ENCODE measurements around the gene CZIB. TPM values are rescaled to one million over a fixed set of nuclear protein-coding genes. Genes with fewer than 3 reads are reported as not detected.
"Not testable (repeated sequence)": the region's sequence is repeated elsewhere in the genome, so short reads cannot be mapped to it uniquely, and the experiment has no call there.

The CZIB gene
- total RNA-seq, 1 experiment from 2014 or later, result 61.6 TPM

DNA sequence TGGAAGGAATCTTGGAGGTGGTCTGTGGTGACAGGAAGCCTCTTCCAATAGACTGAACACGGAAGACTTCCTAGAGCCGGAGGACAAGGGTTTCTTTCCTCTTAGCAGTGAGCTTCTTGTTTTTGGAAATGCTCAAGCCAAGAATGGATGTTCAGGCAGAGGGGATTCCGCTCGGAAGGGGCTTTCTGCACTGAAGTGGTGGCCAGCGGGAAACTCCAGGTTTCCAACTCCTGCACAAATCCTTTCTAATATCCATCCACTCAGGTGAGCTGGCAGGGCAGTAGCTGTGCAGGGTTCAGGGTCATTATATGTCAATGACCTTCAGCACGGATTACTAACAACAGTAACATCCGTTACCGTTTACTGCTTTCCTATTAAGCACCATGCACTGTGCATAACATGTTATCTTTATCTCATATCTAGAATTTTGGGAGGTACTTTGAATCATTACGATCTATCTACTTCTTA, 24.4 kb downstream of the CZIB start:
- DNase-seq (ENCODE audit: low spot score), result no peak
- in situ Hi-C loops (cut with HindIII; ENCODE audit: low sequenced_read_pairs), result no loop called here

DNA sequence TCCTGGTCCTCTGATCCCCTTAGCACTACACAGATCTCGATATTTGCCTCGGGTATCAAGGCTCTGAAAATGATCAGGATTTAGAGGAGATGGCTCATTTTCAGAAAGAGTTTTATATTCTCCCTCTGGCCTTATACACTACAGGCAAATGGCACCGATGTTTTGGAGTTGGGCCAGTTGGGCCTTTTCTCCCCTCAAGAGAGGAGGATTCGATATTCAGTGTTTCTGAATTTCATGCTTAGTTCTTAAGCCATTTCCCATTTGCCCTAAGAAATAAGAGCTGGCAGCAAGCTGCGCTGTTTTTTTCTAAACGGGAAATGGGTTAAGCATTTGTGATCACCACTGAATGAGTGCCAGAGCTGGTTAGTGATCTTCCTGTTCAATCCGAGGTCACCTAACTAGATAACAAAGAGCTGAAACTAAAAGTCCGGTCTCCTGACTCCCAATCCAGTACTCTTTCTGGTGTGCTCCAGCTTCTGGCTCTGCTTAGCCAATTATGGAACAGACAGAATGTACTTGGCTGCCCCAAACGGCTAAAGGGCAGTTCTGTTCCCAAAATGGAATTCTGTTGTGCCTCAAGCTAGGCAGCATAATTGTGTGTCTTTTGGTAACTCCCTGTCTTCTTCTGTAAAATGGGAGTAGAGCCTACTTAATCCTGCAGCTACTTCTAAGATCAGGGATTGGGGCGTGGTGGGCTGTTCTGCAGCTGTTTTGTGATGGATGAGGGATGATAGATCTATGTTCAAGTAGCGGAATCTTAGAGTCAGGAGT, 25.0 kb downstream of the CZIB start:
- peak; percentile 53 for DNase-seq (ENCODE audit: low spot score)
- in situ Hi-C loops (cut with HindIII; ENCODE audit: low sequenced_read_pairs), result no loop called here

DNA sequence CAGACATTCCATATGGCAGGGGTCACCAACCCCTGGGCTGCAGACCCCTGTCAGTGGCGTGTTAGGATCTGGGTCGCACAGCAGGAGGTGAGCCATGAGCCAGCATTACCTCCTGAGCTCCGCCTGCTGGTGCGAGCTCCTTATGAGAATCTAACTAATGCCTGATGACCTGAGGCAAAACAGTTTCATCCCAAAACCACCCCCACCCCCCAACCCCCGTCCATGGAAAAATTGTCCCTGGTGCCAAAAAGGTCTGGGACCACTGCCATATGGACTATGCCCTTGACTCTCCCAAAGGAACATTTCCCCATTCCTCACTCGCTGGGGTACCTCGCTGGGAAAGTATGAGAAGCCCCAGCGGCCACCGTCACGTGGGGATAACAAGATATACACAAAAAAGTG, 30.2 kb downstream of the CZIB start:
- DNase-seq (ENCODE audit: low spot score), result no peak
- in situ Hi-C loops (cut with HindIII; ENCODE audit: low sequenced_read_pairs), result no loop called here

DNA sequence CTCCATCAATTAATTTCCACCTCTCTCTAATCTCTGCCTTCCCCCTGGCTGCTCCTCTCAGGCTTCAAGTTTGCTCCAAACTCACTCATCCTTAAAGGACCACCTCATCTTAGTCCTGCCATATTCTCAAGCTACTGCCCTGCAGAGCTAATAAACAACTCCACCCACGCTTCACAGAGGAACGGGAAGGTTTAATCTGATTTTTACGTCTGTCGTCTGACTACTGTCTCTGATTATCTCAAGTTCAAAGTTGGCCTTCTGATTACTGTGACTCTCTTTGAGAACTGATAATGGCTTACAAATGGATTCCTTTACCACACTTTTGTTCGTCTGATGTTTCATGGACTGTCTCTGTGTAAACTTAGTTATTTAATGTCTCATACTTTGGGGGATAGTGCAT, 31.4 kb downstream of the CZIB start:
- in situ Hi-C loops (cut with HindIII; ENCODE audit: low sequenced_read_pairs), result no loop called here
- no peak for DNase-seq (ENCODE audit: low spot score)

DNA sequence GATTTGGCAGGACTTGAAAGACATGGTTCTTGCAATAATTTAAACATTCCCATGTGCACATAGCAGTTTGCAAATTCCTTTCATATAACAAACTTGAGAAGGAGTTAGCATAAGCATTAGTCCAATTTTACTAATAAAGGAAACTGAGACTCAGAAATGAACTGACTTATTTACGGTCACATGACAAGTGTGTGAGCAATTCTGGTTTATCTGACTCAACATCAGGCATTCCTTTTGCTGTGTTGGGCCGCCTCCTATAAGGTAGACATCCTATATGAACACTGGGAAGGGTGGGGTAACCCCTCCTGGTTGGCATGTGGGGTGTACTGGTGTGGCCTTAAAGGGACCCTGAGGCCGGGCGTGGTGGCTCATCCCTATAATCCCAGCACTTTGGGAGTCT, 32.3 kb downstream of the CZIB start:
- in situ Hi-C loops (cut with HindIII; ENCODE audit: low sequenced_read_pairs), result no loop called here
- no peak for DNase-seq (ENCODE audit: low spot score)

DNA sequence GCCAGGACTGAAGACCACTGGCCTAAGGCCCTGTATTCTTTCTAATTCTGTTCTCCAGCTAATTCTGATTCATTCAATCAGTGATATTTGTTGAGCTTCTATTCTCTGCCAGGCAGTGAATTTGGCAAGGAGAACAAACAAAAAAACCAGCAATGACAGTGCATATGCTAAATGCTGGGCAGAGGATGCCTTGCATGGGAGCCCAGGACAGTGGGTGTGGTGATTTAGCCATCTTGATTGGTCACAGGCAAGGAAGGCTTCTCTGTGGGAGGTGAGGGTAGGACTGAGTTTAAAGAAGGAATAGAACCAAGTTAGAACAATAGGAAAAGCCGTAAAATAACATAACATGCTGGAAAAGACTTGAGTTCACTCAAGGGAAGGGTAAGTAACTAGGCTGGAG, 33.0 kb downstream of the CZIB start:
- in situ Hi-C loops (cut with HindIII; ENCODE audit: low sequenced_read_pairs), result no loop called here
- no peak for DNase-seq (ENCODE audit: low spot score)

DNA sequence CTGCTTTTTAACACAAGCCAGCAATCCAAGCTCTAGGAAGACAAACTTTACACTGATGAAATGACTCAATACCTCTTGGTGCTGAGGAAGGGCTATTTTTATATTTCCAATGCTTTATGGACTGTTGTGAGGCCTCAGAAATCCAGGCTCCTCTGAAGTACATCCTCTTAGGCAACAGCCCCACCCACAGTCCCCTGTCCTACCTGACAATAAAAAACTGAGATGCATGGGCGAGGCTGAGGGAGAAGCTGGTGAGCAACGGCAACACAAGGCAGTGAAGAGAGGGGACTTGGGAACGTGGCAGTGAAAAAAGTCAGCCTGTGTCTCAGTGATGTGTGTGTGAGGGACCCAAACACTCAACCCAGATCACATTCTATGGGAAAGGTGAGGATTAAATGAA, 33.9 kb downstream of the CZIB start:
- in situ Hi-C loops (cut with HindIII; ENCODE audit: low sequenced_read_pairs), result no loop called here
- no peak for DNase-seq (ENCODE audit: low spot score)

DNA sequence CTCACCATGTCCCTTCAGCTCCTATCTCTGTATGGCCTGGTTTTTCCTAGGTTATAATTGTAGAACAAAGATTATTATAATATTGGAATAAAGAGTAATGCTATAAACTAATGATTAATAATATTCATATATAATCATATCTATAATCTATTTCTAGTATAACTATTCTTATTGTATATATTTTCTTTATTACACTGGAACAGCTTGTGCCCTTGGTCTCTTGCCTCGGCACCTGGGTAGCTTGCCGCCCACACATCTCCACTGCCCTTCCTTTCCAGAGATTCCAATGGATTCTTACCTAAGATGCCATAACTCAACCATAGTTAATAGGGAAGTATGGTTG, 34.5 kb downstream of the CZIB start:
- DNase-seq (ENCODE audit: low spot score); in situ Hi-C loops (cut with HindIII; ENCODE audit: low sequenced_read_pairs): not testable (repeated sequence)

DNA sequence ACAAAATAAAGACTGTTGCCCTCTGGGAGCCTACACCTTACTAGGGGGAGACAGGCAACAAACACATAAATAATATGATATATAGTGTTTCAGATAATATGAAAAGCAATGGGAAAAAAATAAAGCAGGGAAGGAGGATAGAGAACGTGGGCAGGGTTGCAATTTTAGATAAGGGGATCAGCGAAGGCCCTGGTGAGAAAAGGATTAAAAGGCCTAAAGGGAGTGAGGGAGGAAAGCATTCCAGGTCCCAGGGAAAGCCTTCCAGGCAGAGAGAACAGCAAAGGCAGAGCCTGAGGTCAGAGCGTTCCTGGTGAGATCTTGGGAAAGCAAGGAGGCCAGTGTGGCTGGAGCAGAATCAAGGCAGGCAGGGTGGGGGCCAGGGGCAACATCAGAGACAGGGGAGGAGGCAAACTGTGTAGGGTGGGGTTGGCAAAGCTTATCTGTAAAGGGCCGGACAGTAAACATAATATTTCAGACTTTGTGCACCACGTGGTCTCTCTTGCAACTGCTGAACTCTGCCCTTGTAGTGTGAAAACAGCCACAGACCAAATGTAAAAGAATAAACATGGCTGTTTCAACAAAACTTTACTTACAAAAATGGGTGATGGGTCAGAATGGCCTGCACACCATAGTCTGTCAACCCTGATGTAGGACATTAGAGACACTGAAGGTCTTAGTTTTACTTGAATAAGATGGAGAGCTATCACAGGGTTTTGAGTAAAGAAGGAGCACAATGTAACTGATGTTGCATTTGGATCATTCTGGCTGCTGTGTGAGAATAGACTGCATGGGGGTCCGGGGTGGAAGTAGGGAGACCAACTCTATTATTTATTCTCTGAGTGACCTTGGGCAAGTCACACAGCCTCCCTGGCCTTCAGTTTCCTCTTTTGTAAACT, 37.1 kb downstream of the CZIB start:
- in situ Hi-C loops (cut with HindIII; ENCODE audit: low sequenced_read_pairs), result no loop called here
- no peak for DNase-seq (ENCODE audit: low spot score)

DNA sequence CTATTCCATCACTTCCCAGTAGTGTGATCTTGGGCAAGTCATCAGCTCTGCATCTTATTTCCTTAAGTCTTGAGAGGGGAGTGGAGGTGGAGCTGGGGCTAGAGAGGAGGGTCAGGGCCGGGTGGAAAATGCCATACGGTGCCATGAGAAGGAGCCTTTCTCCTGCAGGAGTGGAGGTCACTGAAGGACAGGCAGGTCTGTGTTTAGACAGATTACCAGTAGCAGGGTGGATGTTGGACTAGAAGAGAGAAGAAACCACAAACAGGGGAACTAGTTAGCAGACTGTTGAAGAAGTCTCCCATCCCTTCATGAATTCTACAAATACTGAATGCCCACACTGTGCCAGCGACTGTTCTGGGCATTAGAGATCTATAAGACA, 37.7 kb downstream of the CZIB start:
- no peak for DNase-seq (ENCODE audit: low spot score)
- in situ Hi-C loops (cut with HindIII; ENCODE audit: low sequenced_read_pairs), result no loop called here

DNA sequence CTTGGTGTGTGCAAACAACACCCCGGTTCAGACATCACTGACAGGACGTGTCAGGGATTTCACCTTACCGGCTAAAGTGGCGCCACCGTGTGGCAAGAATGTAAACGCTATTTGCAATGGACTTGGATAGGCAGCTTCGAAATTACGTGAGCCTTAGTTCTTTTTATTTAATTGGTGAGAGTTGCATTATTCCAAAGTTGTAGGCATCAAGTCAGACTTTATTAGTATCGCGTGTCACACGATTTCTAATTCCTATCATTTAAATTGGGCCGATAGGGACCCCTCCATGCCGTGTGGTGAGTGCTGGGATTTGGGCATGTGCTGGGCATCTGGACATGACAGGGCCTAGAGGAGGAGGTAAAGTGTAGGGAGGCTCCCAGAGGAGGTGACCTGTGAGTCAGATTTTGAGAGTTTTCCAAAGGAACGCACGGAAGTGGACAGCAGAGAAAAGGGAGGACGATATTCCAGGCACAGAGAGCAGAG, 38.3 kb downstream of the CZIB start:
- peak; percentile 83 for DNase-seq (ENCODE audit: low spot score)
- in situ Hi-C loops (cut with HindIII; ENCODE audit: low sequenced_read_pairs), result no loop called here

DNA sequence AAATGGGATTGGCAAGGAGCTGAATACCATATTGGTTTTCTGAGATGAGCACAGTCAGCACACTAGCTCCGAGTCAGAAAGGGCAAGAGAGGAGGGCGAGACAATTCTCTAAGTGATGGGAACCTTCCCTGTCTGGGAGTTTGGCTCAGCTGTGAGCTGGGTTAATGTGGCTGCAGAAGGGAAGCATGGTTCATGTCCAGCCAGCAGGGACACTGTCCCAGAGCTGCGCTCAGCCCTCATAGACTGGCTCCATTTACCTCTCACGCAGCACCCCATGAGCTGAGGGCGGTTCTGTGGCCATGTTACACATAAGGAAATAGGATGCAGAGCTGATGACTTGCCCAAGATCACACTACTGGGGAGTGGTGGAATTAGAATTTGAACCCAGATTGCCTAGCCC, 39.5 kb downstream of the CZIB start:
- in situ Hi-C loops (cut with HindIII; ENCODE audit: low sequenced_read_pairs), result no loop called here
- DNase-seq (ENCODE audit: low spot score), result no peak

DNA sequence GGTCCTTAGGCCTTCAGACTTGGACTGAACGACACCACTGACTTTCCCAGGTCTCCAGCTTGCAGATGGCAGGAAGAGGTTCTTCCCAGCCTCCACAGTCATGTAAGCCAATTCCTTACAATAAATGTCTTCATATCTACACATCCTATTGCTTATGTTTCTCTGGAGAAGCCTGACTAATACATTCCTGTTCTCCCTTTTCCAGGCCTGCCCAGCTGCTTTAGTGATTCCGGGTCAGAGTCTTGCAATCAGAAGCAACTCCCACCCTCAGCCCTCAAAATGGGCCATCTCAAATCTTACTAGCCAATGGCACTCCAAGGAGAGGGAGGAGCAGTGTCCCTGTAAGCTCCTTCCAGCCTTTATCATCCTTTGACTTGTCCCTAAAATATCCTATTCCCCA, 40.2 kb downstream of the CZIB start:
- in situ Hi-C loops (cut with HindIII; ENCODE audit: low sequenced_read_pairs), result no loop called here

DNA sequence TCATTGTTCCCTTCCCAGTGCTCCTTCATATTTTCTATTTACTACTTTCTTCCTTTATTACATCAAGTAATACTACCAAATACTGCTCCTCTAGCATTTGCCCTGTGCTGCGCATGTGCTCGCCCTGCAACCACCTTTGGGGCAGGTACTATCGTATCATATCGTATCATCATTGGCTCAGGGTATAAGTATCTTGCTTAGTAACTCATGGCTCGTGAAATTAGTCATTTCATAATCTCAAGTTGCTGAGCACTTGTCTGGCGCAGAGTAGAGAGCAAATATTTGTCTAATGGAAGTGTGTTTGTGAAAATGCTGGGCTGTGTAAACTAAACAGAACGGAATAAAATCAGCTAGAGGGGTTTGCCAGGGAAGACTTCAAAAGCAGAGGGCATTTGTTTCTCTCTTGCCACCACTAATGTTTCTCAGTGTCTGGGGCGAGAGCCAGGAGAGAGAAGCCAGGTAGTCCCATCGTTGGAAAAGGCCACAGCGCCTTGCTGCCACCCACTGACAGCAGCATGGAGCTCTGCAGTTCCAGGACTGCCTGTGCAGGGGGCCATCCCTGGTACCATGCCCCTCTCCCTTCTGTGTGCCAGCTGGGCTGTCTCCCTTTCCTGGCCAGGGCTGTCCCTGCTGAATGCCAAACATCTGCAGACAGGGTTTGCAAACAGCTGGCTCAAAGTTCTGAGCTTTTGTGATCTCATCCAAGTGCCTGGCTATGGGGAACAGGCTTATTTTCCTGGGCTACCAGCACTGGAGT, 43.8 kb downstream of the CZIB start:
- DNase-seq (ENCODE audit: low spot score), result peak; percentile 36
- in situ Hi-C loops (cut with HindIII; ENCODE audit: low sequenced_read_pairs), result no loop called here

More for the DNA sequence above, 40.2 kb downstream of the CZIB start:
- no peak for DNase-seq (ENCODE audit: low spot score)

DNA sequence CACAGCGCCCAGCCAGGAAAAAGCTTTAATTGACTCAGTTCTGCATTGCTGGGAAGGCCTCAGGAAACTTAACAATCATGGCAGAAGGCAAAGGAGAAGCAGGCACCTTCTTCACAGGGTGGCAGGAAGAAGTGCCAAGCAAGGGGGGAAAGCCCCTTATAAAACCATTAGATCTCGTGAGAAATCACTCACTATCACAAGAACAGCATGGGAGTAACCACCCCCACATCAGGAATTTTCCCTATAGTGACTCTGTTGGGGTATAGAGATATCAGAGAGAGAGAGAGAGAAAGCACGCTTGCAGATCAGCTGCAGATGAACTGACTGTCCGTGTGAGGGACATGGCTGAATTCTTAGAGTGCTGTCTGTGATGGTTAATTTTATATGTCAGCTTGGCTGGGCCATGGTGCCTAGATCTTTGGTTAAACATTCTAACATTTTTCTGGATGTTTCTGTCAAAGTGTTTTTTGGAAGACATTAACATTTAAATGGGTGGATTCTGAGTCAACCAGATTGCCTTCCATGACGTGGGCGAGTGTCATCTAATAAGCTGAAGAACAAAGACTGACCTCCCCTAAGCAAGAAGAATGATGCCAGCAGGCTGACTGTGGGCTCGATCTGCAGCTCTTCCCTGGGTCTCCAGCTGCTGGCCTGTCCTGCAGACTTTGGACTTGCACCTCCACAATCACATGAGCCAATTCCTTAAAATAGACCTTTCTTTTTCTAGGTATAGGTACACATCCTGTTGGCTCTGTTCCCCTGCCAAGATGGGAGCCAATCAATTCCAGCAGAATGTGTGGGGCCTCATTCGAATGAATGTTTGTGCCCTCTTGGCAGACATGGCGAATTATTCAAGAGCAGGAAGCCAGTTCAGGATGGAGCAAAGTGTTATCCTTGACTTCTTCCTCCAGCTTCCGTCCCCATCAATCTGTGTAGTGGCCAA, 45.2 kb downstream of the CZIB start:
- no peak for DNase-seq (ENCODE audit: low spot score)
- in situ Hi-C loops (cut with HindIII; ENCODE audit: low sequenced_read_pairs), result no loop called here

DNA sequence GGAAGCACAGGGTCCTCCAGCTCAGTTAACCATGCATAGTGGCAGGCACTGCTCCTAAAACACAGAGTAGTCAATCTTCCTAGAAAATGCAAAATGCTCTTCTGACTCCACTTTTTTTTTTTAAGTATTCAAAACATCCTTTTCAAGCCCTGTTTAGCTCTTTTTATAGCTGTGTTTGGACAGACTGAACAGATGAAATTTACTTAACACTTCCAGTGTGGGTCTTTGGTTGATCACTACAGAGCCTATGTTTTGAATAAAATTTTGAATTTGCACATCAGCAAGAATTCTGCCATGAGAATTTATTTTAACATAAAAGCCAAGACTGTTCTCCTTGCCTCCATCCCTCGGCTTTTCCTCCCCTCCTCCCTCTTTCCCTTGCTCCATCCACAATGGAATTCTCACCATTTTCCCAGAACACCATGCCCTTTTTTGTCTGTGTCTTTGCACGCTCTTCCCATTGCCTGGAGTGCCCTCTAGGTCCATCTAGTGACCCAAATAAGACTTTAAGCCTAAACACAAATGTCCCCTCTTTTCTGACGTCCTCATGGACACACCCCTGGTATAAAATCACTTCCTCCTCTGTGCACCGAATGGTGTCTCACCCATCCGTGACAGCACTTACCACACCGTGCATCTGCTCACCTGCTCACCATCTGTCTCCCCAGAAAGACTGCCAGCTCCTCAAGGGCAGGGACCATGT, 47.9 kb downstream of the CZIB start:
- peak; percentile 74 for DNase-seq (ENCODE audit: low spot score)
- in situ Hi-C loops (cut with HindIII; ENCODE audit: low sequenced_read_pairs), result no loop called here

DNA sequence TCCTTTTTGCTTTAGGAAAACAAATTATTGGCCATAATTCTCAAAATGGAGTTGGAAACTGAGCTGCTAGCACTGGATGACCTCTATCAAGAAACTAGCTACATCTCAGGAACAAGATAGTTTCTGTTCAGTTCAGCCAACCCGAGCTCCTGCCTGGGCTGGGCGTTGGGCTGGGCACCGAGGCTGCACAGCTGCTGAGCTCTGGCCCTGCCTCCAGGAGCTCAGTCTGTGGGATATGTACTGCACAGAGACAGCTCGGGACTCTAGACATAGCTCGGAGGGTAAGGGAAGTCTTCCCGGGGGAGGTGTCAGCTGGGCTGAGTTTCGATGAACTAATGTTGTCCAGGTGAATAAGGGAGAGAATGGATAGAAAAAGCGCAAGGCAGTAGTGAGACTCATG, 53.5 kb downstream of the CZIB start:
- in situ Hi-C loops (cut with HindIII; ENCODE audit: low sequenced_read_pairs), result no loop called here
- DNase-seq (ENCODE audit: low spot score), result no peak

DNA sequence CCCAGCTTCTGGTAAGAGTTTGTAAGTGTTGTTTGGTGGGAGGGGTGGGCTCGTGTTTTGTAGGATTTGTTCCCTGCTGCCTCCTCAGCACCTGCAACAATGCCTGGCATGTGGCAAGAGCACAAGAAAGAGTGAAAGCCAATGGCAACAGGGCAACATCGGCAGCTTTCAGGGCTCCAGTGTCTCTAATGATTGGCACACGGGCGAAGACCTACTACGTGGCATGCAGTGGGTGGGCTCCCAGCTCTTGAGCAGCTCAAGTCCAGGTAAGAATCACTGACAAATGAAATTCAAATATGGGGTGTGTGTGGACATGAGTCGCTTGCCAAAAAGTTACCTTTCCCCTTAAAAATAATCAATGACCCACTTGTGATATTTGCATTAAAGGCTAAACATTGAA, 54.1 kb downstream of the CZIB start:
- in situ Hi-C loops (cut with HindIII; ENCODE audit: low sequenced_read_pairs), result no loop called here
- no peak for DNase-seq (ENCODE audit: low spot score)

All from G401 (cell line).